Fibroblast of mammary gland (primary cell): Measurements from ENCODE around the gene DPCD.

Experiments used
- DNase-seq: peaks from one replicate; pipeline ENCODE4 v3.0.0-alpha.2; 2010; ENCODE audit warnings: low read depth
- H3K4me3 ChIP-seq: 2 replicates; pipeline ENCODE4 v1.5.1; 2011; ENCODE audit warnings: low read depth, mild to moderate bottlenecking, low read length, moderate library complexity; ENCODE audit not compliant: control insufficient read depth
- CTCF ChIP-seq: conservative IDR thresholded peaks from 2 replicates; pipeline ENCODE4 v1.5.1; 2011; ENCODE audit warnings: low read depth, low read length, inconsistent platforms; ENCODE audit not compliant: control insufficient read depth, insufficient read depth

The DPCD gene

DNA sequence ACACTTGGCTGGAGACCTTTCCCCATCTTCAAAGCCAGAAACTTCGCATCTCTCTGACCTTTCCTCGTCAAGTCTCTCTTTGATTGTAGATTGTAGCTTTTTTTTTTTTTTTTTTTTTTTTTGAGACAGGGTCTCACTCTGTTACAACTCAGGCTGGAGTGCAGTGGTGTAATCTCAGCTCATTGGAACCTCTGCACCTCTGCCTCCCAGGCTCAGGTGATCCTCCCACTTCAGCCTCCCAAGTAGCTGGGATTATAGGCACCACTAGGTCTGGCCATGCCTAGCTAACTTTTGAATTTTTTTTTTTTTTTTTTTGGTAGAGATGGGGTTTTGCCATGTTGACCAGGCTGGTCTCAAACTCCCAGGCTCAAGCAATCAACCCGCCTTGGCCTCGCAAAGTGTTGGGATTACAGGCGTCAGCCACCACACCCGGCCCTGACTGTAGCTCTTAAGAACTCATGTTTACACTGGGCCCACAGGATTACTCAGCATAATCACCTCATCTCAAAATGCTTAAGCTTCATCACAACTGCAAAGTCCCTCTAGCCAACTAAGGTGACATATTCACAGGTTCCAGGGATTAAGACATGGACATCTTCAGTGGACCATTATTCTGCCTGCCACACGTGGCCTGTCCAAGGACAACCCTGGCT, 11.8 kb upstream of the DPCD start:
- DNase-seq = peak; percentile 45
- TF ChIP-seq CTCF = no peak
- no peak overlapping the region for H3K4me3 ChIP-seq

DNA sequence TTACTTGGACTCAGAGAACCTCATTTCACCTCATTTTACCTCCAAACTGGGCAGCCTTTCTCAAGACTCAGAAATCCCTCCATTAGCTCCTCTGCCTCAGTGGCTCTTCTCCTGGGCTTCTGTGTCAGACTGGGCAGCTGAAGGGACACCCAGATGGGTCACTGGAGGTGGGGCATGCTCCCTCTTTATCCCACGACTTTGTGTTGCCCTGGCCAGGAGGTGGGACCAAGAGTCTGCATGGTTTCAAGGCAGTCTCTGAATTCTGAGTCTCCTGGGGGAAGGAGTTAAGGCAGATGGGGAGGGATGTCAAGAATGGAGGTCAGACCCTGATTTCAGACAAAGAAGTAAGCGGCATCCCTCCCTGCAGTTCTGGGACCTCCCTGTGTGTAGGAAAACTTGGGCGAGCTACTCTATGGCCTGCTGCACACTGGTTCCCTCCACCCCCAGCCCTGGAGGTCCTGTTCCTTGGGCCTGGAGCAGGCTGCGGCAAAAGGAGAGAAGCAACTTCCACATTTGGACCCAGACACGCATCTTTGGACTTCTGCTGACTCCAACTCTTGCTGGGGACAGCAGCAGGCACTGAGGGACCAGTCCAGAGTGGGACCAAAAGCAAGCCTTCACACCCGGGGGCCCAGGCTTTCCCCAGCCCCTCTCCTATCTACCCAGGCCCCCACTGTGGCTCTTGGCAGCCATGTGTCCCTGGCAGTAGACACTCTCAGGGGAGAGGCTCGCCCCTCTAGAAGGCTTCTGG, 10.8 kb upstream of the DPCD start:
- no peak for TF ChIP-seq CTCF
- no peak for DNase-seq
- H3K4me3 ChIP-seq = no peak overlapping the region

DNA sequence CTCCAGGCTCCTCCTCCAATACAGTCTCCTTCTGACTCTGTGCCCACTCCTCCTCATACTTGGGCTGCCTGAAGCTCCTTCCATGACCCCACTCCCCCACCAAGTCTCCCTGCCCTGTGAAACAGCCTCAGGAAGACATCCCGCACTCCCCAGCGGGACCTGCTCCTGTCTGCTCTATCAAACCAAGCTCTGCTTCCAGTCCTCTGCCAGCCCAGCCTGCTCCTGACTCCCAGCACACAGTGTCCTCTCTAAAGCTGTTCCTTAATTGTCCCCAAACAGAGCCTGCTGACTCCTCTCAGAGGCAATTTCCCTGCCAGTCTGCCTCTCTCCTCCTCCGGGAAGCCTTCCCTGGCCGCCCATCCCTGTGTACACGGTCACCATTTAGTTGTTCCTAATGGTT, 9.9 kb upstream of the DPCD start:
- TF ChIP-seq CTCF = no peak
- DNase-seq = no peak
- H3K4me3 ChIP-seq = no peak overlapping the region

- no peak for DNase-seq
- no peak for TF ChIP-seq CTCF
- H3K4me3 ChIP-seq = no peak overlapping the region
Measured at GRCh38 chr10:101578803-101579515, 9.2 kb upstream of the DPCD start.

DNA sequence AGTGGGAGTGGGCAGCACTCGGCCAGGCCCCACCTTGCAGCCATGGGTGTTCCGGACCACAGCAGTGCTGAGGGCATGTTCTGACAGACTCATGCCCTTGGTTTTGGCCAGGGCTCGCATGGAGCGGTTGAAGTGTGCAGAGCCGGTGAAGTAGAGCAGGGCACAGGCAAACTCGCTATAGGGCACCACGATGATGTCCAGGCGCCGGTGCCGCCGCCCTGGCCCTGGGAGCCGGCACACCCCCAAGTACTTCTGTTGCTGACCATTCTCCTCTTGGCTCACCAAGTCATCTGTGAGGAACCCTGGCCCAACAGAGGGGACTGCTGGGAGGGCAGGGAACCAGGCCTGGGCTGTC, 8.6 kb upstream of the DPCD start:
- no peak for TF ChIP-seq CTCF
- no peak overlapping the region for H3K4me3 ChIP-seq
- no peak for DNase-seq

DNA sequence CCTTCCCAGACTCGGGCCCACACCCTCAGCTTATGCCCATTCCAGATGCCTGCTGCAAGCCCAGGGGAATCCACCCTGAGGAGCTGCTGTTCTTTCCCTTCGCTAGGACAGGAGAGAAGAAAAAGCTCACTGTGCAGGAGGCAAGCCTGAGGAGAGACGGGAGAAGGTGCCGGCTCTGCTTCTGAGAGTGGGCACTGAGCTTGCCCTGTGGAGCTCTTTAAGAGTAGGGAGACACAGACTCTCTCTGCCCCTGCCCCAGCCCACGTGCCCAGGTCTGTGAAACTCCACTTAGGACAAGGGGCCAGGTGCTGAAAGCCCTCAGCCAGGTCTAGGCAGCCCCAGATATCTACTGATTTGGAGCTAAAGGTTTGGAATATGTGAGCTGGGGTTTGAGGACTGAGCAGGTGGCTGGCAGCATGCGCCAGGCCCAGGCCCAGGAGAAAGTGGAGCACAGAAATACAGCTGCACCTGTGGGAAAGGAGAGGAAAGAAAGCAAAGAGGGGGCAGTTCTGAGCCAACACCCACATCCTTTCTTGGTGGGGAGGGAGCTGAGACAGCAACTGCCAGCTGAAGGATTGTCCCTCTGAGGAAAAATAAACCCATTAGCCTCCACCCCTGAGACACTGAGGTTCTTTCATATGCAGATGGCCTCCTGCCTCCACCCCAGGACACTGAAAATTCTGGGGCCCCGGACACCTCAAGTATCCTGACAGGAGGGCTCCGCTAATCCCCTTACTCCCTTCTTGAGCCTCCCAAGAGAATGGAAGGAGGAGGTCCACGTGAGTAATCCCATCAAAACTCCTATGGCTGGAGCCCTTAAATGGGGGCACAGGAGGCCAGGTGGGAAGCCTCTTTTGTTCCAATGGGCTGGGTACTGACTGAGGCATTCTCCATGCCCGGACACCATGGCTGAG, 7.4 kb upstream of the DPCD start:
- no peak for TF ChIP-seq CTCF
- no peak for DNase-seq
- no peak overlapping the region for H3K4me3 ChIP-seq
